ENCODE results near the gene NBPF11.
"Not testable (repeated sequence)": the region's sequence is repeated elsewhere in the genome, so short reads cannot be mapped to it uniquely, and the experiment has no call there.

NBPF11 gene

DNA sequence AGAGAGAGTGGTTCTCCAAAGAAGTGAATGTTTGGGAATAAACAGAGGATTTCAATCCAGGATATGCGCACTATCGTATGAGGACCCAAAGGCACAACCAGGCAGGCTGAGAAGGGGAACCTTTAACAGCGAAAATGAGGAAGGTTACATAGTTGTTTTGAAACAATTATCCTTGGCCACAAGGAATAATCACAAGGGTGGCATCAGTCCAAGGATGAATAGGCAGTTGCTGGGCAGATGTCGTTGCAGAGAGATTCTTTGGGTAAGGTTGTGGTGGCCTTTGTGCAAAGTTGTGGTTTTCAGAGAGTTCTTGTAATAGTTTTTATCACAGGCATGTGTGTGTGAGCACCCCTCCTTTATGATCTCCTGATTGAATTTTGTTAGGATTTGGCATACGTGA lies 94.7 kb downstream of the NBPF11 start:
- DNase-seq (ENCODE audit: extremely low spot score); POLR2A ChIA-PET; CTCF ChIA-PET: not testable (repeated sequence)

Measured in HEK293T (cell line).